HG03469 (cell line): Measurements from ENCODE around the gene NCOA1.
"Not testable (repeated sequence)": the region's sequence is repeated elsewhere in the genome, so short reads cannot be mapped to it uniquely, and the experiment has no call there.

Experiments used
- ATAC-seq: cut with Tn5 transposase; IDR thresholded peaks from one replicate; pipeline ENCODE4 v1.9.1; 2021; ENCODE audit warnings: mild to moderate bottlenecking, moderate library complexity, moderate number of reproducible peaks; ENCODE audit not compliant: unreplicated experiment

The NCOA1 gene

GRCh38 chr2:24531610-24532009 lies 40.6 kb downstream of the NCOA1 start:
- ATAC-seq, result not testable (repeated sequence)

GRCh38 chr2:24532057-24532456 lies 41.0 kb downstream of the NCOA1 start:
- not testable (repeated sequence) for ATAC-seq

GRCh38 chr2:24533574-24533973 lies 42.5 kb downstream of the NCOA1 start:
- ATAC-seq, result not testable (repeated sequence)

- no peak for ATAC-seq
These were observed 47.7 kb downstream of the NCOA1 start for GRCh38 chr2:24538720-24539119.

- no peak for ATAC-seq
These were observed 48.2 kb downstream of the NCOA1 start for GRCh38 chr2:24539258-24539657.

GRCh38 chr2:24540011-24540477 lies 49.0 kb downstream of the NCOA1 start:
- no peak for ATAC-seq

GRCh38 chr2:24541621-24542020 lies 50.6 kb downstream of the NCOA1 start:
- ATAC-seq, result no peak

- no peak for ATAC-seq
These were observed 51.3 kb downstream of the NCOA1 start for GRCh38 chr2:24542269-24542872.

GRCh38 chr2:24543252-24543651 lies 52.2 kb downstream of the NCOA1 start:
- ATAC-seq, result no peak

- no peak for ATAC-seq
These were observed 53.5 kb downstream of the NCOA1 start for GRCh38 chr2:24544456-24545115.

GRCh38 chr2:24546669-24547068 lies 55.6 kb downstream of the NCOA1 start:
- ATAC-seq, result no peak

- ATAC-seq, result no peak
These were observed 57.0 kb downstream of the NCOA1 start for GRCh38 chr2:24548058-24548457.

GRCh38 chr2:24550301-24550700 lies 59.2 kb downstream of the NCOA1 start:
- not testable (repeated sequence) for ATAC-seq

- ATAC-seq, result no peak
These were observed 60.0 kb downstream of the NCOA1 start for GRCh38 chr2:24551016-24551415.

- ATAC-seq, result no peak
These were observed 61.8 kb downstream of the NCOA1 start for GRCh38 chr2:24552836-24553235.

- ATAC-seq, result no peak
These were observed 67.9 kb downstream of the NCOA1 start for GRCh38 chr2:24558781-24559472.

GRCh38 chr2:24559473-24560113 lies 68.5 kb downstream of the NCOA1 start:
- no peak for ATAC-seq

GRCh38 chr2:24565537-24565936 lies 74.5 kb downstream of the NCOA1 start:
- no peak for ATAC-seq

- ATAC-seq, result no peak
These were observed 75.2 kb downstream of the NCOA1 start for GRCh38 chr2:24566209-24566608.

- no peak for ATAC-seq
These were observed 75.6 kb downstream of the NCOA1 start for GRCh38 chr2:24566630-24567029.

- no peak for ATAC-seq
These were observed 77.5 kb downstream of the NCOA1 start for GRCh38 chr2:24568551-24568950.
